Brain microvascular endothelial cell (primary cell): Measurements from ENCODE around the gene HNRNPUL2.
A peak's percentile ranks its signal among the peaks of the same experiment; 100 is the strongest.

Experiments used
- DNase-seq: peaks from one replicate; pipeline ENCODE4 v3.0.0-alpha.2; 2020
- H3K27ac ChIP-seq: fragments of 250-450 bp; sonication (Bioruptor Pico); 2 replicates; pipeline ENCODE4 v1.5.1; 2020; ENCODE audit warnings: mild to moderate bottlenecking, moderate library complexity
- H3K27me3 ChIP-seq: fragments of 250-450 bp; sonication (Bioruptor Pico); replicated peaks from 2 replicates; pipeline ENCODE4 v1.5.1; 2020; ENCODE audit warnings: mild to moderate bottlenecking
- H3K36me3 ChIP-seq: fragments of 250-450 bp; sonication (Bioruptor Pico); replicated peaks from 2 replicates; pipeline ENCODE4 v1.5.1; 2020; ENCODE audit warnings: mild to moderate bottlenecking
- H3K4me3 ChIP-seq: 2 replicates; pipeline ENCODE4 v1.5.1; 2011; ENCODE audit warnings: low read depth, mild to moderate bottlenecking, control low read depth, low read length, moderate library complexity
- in situ Hi-C: cut with HindIII; loops from 2 replicates; pipeline ENCODE4 v1.10.0; 2017; ENCODE audit warnings: low sequenced_read_pairs, low pct_ligation_motif_present
- TF ChIP-seq, protein P1 (sequence below): IDR thresholded peaks from 2 replicates; pipeline ENCODE4 v1.5.1; 2011; ENCODE audit warnings: low read depth, mild to moderate bottlenecking, moderate library complexity, low read length, control low read depth, inconsistent platforms; ENCODE audit errors: missing control alignments

HNRNPUL2 gene

DNA sequence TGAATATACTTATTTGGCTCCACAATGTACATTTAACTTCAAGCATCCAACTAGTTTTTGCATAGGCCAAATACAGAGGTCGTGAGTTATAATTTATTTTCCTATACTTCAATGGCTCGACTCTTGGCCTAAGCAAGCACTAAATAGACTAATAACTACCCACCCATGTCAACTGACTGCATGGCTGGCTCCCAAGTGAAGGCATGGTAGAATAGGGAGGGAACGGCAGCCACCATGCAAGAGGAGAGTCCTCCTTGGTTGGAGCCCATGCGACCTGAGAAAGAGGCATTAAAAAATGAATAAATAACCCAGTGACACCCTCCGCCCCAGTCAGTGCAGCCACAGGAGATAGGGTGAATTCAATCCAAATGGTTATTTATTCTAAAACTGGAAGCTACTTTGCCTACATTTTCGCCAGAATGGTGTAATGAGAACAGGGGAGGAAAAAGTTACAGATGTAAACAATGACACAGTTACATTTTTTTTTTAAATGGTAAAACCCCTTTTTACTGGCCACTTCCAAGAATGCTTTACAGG, 14.9 kb downstream of the HNRNPUL2 start:
- Histone ChIP-seq H3K4me3 (no peak overlapping the region), H3K27me3 (no peaks in the 10 kb centered on the region), H3K27ac (no peak overlapping the region), H3K36me3 (peaks cover 56% of the 10 kb centered on the region)
- TF ChIP-seq, protein P1, sequence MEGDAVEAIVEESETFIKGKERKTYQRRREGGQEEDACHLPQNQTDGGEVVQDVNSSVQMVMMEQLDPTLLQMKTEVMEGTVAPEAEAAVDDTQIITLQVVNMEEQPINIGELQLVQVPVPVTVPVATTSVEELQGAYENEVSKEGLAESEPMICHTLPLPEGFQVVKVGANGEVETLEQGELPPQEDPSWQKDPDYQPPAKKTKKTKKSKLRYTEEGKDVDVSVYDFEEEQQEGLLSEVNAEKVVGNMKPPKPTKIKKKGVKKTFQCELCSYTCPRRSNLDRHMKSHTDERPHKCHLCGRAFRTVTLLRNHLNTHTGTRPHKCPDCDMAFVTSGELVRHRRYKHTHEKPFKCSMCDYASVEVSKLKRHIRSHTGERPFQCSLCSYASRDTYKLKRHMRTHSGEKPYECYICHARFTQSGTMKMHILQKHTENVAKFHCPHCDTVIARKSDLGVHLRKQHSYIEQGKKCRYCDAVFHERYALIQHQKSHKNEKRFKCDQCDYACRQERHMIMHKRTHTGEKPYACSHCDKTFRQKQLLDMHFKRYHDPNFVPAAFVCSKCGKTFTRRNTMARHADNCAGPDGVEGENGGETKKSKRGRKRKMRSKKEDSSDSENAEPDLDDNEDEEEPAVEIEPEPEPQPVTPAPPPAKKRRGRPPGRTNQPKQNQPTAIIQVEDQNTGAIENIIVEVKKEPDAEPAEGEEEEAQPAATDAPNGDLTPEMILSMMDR: no peak
- no peak for DNase-seq
- in situ Hi-C loops: no loop called here

GRCh38 chr11:62710001-62710345, 17.3 kb downstream of the HNRNPUL2 start:
- peak overlapping the region; percentile 66 for H3K4me3 ChIP-seq
- DNase-seq: no peak
- no peaks in the 10 kb centered on the region for H3K27me3 ChIP-seq
- in situ Hi-C loops: no loop called here
- peak overlapping the region; percentile 76 for H3K27ac ChIP-seq
- TF ChIP-seq, protein P1: no peak
- peaks cover 35% of the 10 kb centered on the region for H3K36me3 ChIP-seq

DNA sequence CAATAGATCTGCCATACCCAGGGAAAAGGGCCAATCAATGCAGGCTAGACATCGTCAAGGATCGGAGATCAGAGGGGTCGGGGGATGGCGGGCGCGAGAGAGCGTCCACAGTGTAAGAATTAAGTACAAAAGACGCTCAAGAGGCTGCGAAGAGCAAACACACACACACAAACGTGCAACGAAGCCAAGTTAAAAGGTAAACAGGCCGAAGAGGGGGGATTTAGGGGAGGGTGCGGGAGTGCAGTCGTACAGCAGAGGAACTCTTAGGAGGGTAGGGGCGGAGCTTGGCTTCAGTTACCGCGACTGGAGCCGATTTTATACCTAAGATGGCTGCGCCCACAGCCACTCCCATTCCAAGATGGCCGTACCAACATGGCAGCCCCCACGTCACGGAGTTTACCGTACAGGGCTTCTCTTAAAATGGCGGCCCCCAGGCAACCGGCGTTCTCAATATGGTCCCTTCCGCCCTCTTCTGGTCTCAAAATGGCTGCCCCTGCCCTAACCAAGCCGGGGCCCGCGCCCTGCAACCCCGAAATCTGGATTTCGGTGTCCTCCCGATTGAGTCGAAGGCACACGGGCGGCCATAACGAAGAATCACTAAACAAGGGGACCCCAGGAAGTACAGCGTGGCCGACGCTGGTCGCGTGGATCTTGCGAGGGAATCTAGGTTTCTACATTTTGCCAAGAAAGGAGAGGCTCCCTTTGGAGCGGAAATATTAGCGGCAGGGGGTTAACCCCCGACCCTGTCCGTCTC, 17.8 kb downstream of the HNRNPUL2 start:
- Histone ChIP-seq H3K27me3 (no peaks in the 10 kb centered on the region), H3K4me3 (peak overlapping the region; percentile 66), H3K27ac (peak overlapping the region; percentile 76), H3K36me3 (peaks cover 31% of the 10 kb centered on the region)
- in situ Hi-C loops: no loop called here
- DNase-seq: peak; percentile 96
- TF ChIP-seq, protein P1: no peak

DNA sequence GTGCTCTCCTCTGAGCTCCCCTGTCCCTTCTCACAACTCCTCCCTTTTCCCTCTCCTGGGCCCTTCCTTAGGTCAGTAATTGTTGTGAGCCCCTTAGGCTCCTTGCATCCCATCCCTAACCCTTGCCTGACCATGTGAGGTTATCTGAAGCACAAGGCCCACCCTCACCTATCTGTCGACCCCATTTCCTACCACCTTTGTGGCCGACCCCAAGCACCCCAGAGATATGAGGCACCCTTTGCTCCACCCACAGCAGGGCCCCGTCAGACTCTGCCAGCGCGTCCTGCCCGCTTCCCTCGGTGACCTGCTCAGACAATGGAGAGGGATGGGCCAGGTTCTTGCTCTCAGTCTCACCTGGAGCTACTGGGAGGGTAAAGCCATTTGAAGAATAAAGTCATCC, 18.5 kb downstream of the HNRNPUL2 start:
- no peaks in the 10 kb centered on the region for H3K27me3 ChIP-seq
- peaks cover 27% of the 10 kb centered on the region for H3K36me3 ChIP-seq
- in situ Hi-C loops: no loop called here
- TF ChIP-seq, protein P1: no peak
- DNase-seq: no peak
- peak overlapping the region; percentile 66 for H3K4me3 ChIP-seq
- peak overlapping the region; percentile 76 for H3K27ac ChIP-seq

GRCh38 chr11:62708392-62708791, 18.9 kb downstream of the HNRNPUL2 start:
- TF ChIP-seq, protein P1: no peak
- peaks cover 27% of the 10 kb centered on the region for H3K36me3 ChIP-seq
- H3K27ac ChIP-seq: no peak overlapping the region
- H3K4me3 ChIP-seq: no peak overlapping the region
- DNase-seq: no peak
- in situ Hi-C loops: no loop called here
- no peaks in the 10 kb centered on the region for H3K27me3 ChIP-seq
